ENCODE results near the gene TRIO. TPM values are rescaled to one million over a fixed set of nuclear protein-coding genes. Genes with fewer than 3 reads are reported as not detected.

The TRIO gene
- total RNA-seq, 1 experiment from 2014 or later = 88.8 TPM

DNA sequence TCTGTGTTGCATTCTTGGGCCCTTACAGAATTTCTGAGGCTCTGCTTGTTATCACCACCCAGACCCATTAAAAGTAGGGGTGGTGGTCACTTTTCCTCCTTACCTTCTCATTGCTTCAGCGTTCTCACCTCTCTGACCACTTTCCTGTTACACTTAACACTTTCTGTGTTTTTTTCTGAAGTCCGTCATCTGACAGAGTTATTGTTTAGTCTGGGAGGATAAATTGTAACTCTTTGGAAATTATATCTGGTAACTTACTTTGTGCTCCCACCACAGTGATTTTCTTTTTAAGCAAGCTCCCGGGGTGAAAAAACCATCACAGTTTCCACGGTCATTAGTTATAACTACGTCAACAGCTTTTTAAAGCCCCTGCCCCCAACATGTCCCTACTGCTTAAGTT, 227.2 kb downstream of the TRIO start (continued):
- TF ChIP-seq, protein P1, sequence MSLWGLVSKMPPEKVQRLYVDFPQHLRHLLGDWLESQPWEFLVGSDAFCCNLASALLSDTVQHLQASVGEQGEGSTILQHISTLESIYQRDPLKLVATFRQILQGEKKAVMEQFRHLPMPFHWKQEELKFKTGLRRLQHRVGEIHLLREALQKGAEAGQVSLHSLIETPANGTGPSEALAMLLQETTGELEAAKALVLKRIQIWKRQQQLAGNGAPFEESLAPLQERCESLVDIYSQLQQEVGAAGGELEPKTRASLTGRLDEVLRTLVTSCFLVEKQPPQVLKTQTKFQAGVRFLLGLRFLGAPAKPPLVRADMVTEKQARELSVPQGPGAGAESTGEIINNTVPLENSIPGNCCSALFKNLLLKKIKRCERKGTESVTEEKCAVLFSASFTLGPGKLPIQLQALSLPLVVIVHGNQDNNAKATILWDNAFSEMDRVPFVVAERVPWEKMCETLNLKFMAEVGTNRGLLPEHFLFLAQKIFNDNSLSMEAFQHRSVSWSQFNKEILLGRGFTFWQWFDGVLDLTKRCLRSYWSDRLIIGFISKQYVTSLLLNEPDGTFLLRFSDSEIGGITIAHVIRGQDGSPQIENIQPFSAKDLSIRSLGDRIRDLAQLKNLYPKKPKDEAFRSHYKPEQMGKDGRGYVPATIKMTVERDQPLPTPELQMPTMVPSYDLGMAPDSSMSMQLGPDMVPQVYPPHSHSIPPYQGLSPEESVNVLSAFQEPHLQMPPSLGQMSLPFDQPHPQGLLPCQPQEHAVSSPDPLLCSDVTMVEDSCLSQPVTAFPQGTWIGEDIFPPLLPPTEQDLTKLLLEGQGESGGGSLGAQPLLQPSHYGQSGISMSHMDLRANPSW (CRISPR knock-in tag; conservative IDR thresholded peaks at IDR 0.05; ENCODE audit: low read depth) = no peak
- TF ChIP-seq OVOL2 (CRISPR knock-in tag; IDR thresholded peaks at IDR 0.05; ENCODE audit: borderline replicate concordance) (no peak), RORB (CRISPR knock-in tag; IDR thresholded peaks at IDR 0.05) (no peak), FOXK1 (CRISPR knock-in tag; IDR thresholded peaks at IDR 0.05) (no peak), TP53 (CRISPR knock-in tag; IDR thresholded peaks at IDR 0.05) (no peak), SMAD3 (CRISPR knock-in tag; IDR thresholded peaks at IDR 0.05; ENCODE audit: borderline replicate concordance) (no peak)
- TF ChIP-seq, protein P2, sequence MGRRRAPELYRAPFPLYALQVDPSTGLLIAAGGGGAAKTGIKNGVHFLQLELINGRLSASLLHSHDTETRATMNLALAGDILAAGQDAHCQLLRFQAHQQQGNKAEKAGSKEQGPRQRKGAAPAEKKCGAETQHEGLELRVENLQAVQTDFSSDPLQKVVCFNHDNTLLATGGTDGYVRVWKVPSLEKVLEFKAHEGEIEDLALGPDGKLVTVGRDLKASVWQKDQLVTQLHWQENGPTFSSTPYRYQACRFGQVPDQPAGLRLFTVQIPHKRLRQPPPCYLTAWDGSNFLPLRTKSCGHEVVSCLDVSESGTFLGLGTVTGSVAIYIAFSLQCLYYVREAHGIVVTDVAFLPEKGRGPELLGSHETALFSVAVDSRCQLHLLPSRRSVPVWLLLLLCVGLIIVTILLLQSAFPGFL (CRISPR knock-in tag; IDR thresholded peaks at IDR 0.05; ENCODE audit: borderline replicate concordance) = no peak

- peaks cover 17% of the 10 kb centered on the region for H3K4me1 Mint-ChIP-seq
- no peak overlapping the region for H3K4me3 Mint-ChIP-seq
- no peaks in the 10 kb centered on the region for H3K9me3 Mint-ChIP-seq
- peak; percentile 75 for ATAC-seq
- TF ChIP-seq SOX15 (CRISPR knock-in tag; IDR thresholded peaks at IDR 0.05) (no peak), GABPB1 (CRISPR knock-in tag; IDR thresholded peaks at IDR 0.05) (no peak)
- H3K27me3 Mint-ChIP-seq (ENCODE audit: low read depth) = no peaks in the 10 kb centered on the region
- H3K27ac Mint-ChIP-seq = peak overlapping the region; percentile 88; the same call in 1 of the 2 replicates
- POLR2A ChIA-PET = no interaction called here
- CTCF ChIA-PET = interaction anchor here (1.6 kb wide), 1 partner anchor 9 kb away, joined by 5 read pairs; no protein-coding TSS in a partner anchor
- DNase-seq (ENCODE audit: low spot score) = no peak
- peaks cover 45% of the 10 kb centered on the region for H3K36me3 Mint-ChIP-seq
These were observed 230.5 kb downstream of the TRIO start for GRCh38 chr5:14373685-14374084.

DNA sequence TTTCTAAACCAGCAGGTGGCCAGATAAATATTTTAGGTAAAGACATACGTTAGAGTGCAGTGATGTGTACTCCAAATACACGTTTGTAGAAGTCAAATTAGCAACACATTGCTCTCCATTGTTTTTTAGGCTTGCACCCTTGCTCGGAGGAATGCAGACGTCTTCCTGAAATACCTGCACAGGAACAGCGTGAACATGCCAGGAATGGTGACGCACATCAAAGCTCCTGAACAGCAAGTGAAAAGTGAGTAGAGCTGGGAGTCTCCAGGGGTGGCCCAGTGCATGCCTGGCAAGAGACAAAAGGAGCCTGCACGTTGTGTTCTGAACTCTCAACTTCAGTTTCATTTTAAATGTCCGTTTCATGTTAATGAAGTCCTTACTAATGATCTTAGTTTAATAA, 231.0 kb downstream of the TRIO start:
- no peak for DNase-seq (ENCODE audit: low spot score)
- TF ChIP-seq CREM (CRISPR knock-in tag; IDR thresholded peaks at IDR 0.05) (no peak), TEAD1 (CRISPR knock-in tag; IDR thresholded peaks at IDR 0.05) (no peak), ESRRA (CRISPR knock-in tag; IDR thresholded peaks at IDR 0.05; ENCODE audit: borderline replicate concordance) (no peak), IRF2 (CRISPR knock-in tag; IDR thresholded peaks at IDR 0.05; ENCODE audit: borderline replicate concordance, low read depth) (no peak), ZNF671 (CRISPR knock-in tag; IDR thresholded peaks at IDR 0.05) (no peak), NR3C1 (CRISPR knock-in tag; conservative IDR thresholded peaks at IDR 0.05; ENCODE audit: low read depth) (no peak), GTF2I (CRISPR knock-in tag; conservative IDR thresholded peaks at IDR 0.05) (no peak), JAZF1 (CRISPR knock-in tag; IDR thresholded peaks at IDR 0.05) (no peak), PRRX2 (CRISPR knock-in tag; IDR thresholded peaks at IDR 0.05) (no peak)
- TF ChIP-seq, protein P3, sequence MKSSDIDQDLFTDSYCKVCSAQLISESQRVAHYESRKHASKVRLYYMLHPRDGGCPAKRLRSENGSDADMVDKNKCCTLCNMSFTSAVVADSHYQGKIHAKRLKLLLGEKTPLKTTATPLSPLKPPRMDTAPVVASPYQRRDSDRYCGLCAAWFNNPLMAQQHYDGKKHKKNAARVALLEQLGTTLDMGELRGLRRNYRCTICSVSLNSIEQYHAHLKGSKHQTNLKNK (CRISPR knock-in tag; IDR thresholded peaks at IDR 0.05) = no peak
- TF ChIP-seq, protein P4, sequence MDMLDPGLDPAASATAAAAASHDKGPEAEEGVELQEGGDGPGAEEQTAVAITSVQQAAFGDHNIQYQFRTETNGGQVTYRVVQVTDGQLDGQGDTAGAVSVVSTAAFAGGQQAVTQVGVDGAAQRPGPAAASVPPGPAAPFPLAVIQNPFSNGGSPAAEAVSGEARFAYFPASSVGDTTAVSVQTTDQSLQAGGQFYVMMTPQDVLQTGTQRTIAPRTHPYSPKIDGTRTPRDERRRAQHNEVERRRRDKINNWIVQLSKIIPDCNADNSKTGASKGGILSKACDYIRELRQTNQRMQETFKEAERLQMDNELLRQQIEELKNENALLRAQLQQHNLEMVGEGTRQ (CRISPR knock-in tag; IDR thresholded peaks at IDR 0.05) = no peak
- no peaks in the 10 kb centered on the region for H3K27me3 Mint-ChIP-seq (ENCODE audit: low read depth)
- CTCF ChIA-PET = interaction anchor here (1.6 kb wide), 1 partner anchor 10 kb away, joined by 5 read pairs; no protein-coding TSS in a partner anchor
- peaks cover 44% of the 10 kb centered on the region for H3K36me3 Mint-ChIP-seq
- peak; percentile 79 for ATAC-seq
- peak overlapping the region; percentile 88 for H3K27ac Mint-ChIP-seq
- peaks cover 17% of the 10 kb centered on the region for H3K4me1 Mint-ChIP-seq
- POLR2A ChIA-PET = no interaction called here
- H3K4me3 Mint-ChIP-seq = no peak overlapping the region
- no peaks in the 10 kb centered on the region for H3K9me3 Mint-ChIP-seq
